Adrenal gland (tissue), 12 donors: ENCODE data around the gene PRR14L. TPM values are rescaled to one million over a fixed set of nuclear protein-coding genes. Genes with fewer than 3 reads are reported as not detected.
A peak's percentile ranks its signal among the peaks of the same experiment; 100 is the strongest.
"Not testable (repeated sequence)": the region's sequence is repeated elsewhere in the genome, so short reads cannot be mapped to it uniquely, and the experiment has no call there.

ENCODE experiments used
- DNase-seq, 7 donors: peaks; one replicate each; pipeline ENCODE4 v3.0.0-alpha.2; 2019 to 2020
- H3K27ac ChIP-seq, 5 donors: fragments of 200-600 bp; sonication (generic) in 4 of 5; 1 replicate in 3 of 5; 2 replicates in 2 of 5; pipeline versions ENCODE4 v1.5.1 to v1.8.0; 2016 to 2020; ENCODE audit warnings: mild to moderate bottlenecking in 1 of 5
- H3K27me3 ChIP-seq: fragments of 200-600 bp; 2 replicates; pipeline ENCODE4 v1.8.0; 2021
- H3K36me3 ChIP-seq, 2 donors: fragments of 200-600 bp; replicated peaks in 1 of 2; 1 replicate in 1 of 2; 2 replicates in 1 of 2; pipeline versions ENCODE4 v1.5.1 to v1.8.0; 2018 to 2022
- H3K4me1 ChIP-seq, 2 donors: fragments of 200-600 bp; replicated peaks in 1 of 2; 1 replicate in 1 of 2; 2 replicates in 1 of 2; pipeline versions ENCODE4 v1.5.1 to v1.8.0; 2018 to 2021
- H3K4me3 ChIP-seq, 4 donors: fragments of 200-600 bp; sonication (generic) in 3 of 4; one replicate each; pipeline ENCODE4 v1.5.1; 2016 to 2018
- H3K9me3 ChIP-seq, 3 donors: fragments of 200-600 bp; sonication (generic) in 1 of 3; replicated peaks in 1 of 3; 1 replicate in 2 of 3; 2 replicates in 1 of 3; pipeline versions ENCODE4 v1.5.1 to v1.8.0; 2016 to 2021
- POLR2A ChIP-seq, 2 donors: fragments of 450-650 bp; IDR thresholded peaks; one replicate each; pipeline ENCODE4 v1.6.1; 2017; ENCODE audit warnings: antibody characterized with exemption in 2 of 2, mild to moderate bottlenecking in 2 of 2, moderate library complexity in 1 of 2
- WGBS, 4 donors: extraction: QIAGEN DNeasy Blood & Tissue Kit in 2 of 4; methylation state at CpG; one replicate each; pipeline versions ENCODE4 v1.1.5 to v1.1.7; 2013 to 2017; 5-methylcytosine and 5-hydroxymethylcytosine counted together
- intact Hi-C, 2 donors: fragments of 100-400 bp; cut with DNase I; formaldehyde crosslinking; loops; one replicate each; pipeline versions ENCODE4 v1.14.1 to v1.15.0; 2022 to 2023
- polyA plus RNA-seq, 3 donors: library from polyadenylated mRNA; stranded (reverse); fragments of 200-250 nt in 2 of 3; fragments of 350-450 nt in 1 of 3; fragmentation: Illumina TruSeq in 1 of 3; extraction: RNeasy Lipid Tissue Mini Kit (QIAGEN cat#74804) in 1 of 3; gene quantifications; one replicate each; pipeline ENCODE4 v1.2.3, GENCODE V29; 2013 to 2014
- total RNA-seq, 9 donors: library from RNA; depleted of rRNA in 4 of 9; stranded (reverse); fragments of >200 nt in 4 of 9; fragments of 120-200 nt in 1 of 9; fragmentation: NEBNext Ultra II Directional in 1 of 9; extraction: Animal tissue kit (Norgen Biotek cat#: 25700) in 1 of 9; gene quantifications; one replicate each; pipeline versions ENCODE4 v1.1.0 to v1.2.4, GENCODE V29; 2013 to 2023
- TF ChIP-seq, protein P1 (sequence below), 6 experiments: fragments of 450-650 bp in 4 of 6; fragments of 200-600 bp in 2 of 6; sonication (generic) in 1 of 6; IDR thresholded peaks; 1 replicate in 5 of 6; 2 replicates in 1 of 6; pipeline versions ENCODE4 v1.5.1 to v1.8.0; 2016 to 2021; ENCODE audit warnings: antibody characterized with exemption in 6 of 6, mild to moderate bottlenecking in 2 of 6, moderate library complexity in 1 of 6
- donor health status: healthy with polysubstance abuse.
- donor health status: Bipolar disorder and iron deficiency.
- donor health status: DM: yes; HTN: yes; CAD: no.
- donor health status: DM: no; HTN: no; CAD: no.
- donor health status: DM: no; HTN: no; CAD: no.
- donor health status: DM: yes; HTN: yes; CAD: no.

Gene PRR14L
- total and polyA plus RNA-seq, 12 donors: 6.8 to 53.6 (median 23.1) TPM

GRCh38 chr22:31776231-31776630 is 26.3 kb upstream of the PRR14L start:
- TF ChIP-seq POLR2A (IDR thresholded peaks at IDR 0.05): no peak
- TF ChIP-seq, protein P1, sequence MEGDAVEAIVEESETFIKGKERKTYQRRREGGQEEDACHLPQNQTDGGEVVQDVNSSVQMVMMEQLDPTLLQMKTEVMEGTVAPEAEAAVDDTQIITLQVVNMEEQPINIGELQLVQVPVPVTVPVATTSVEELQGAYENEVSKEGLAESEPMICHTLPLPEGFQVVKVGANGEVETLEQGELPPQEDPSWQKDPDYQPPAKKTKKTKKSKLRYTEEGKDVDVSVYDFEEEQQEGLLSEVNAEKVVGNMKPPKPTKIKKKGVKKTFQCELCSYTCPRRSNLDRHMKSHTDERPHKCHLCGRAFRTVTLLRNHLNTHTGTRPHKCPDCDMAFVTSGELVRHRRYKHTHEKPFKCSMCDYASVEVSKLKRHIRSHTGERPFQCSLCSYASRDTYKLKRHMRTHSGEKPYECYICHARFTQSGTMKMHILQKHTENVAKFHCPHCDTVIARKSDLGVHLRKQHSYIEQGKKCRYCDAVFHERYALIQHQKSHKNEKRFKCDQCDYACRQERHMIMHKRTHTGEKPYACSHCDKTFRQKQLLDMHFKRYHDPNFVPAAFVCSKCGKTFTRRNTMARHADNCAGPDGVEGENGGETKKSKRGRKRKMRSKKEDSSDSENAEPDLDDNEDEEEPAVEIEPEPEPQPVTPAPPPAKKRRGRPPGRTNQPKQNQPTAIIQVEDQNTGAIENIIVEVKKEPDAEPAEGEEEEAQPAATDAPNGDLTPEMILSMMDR (IDR thresholded peaks at IDR 0.05): no peak

GRCh38 chr22:31773416-31773815 is 23.5 kb upstream of the PRR14L start:
- peaks cover 0 to 42% of the 10 kb centered on the region in 2 donors for H3K36me3 ChIP-seq

More at GRCh38 chr22:31776231-31776630, 26.3 kb upstream of the PRR14L start:
- intact Hi-C loops: no loop called here
- Histone ChIP-seq H3K4me3 (no peak overlapping the region), H3K9me3 (no peaks in the 10 kb centered on the region), H3K27me3 (no peaks in the 10 kb centered on the region), H3K27ac (no peak overlapping the region), H3K36me3 (peaks cover 0 to 40% of the 10 kb centered on the region in 2 donors), H3K4me1 (peaks cover 0 to 4% of the 10 kb centered on the region in 2 donors)
- WGBS, 4 donors: 47 to 59% (median 54%) methylated on average over 4 of the region's 4 CpGs
- DNase-seq: peak; percentile 25 to 69 (median 55)

DNA sequence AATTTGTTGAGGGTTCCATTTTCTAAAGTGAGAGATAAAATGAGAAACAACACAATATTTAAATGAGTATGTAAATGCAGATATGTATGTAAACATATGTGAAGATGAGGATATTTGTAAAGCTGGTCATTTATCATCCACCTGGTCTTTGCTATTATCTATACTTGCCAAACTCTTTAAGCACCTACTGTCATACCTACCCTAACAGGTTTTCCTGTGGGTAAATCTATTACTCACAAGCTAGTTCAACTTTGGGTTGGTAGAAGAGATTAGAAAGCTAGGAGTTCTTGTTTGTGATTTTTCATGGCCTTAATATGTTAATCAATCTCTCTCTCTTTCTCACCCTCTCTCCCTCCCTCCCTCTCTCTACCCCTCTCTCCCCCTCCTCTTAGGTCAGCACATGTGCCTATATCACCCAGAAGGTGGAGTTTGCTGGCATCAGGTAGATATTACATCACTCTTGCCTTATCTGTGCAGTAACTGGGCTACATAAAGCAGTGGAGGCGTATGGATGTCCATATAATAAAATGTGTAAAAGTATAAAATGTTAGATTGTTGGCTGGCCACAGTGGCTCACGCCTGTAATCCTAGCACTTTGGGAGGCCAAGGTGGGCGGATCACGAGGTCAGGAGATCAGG is 18.6 kb upstream of the PRR14L start:
- Histone ChIP-seq H3K27ac (no peak overlapping the region), H3K27me3 (no peaks in the 10 kb centered on the region), H3K9me3 (no peaks in the 10 kb centered on the region), H3K36me3 (peaks cover 0 to 68% of the 10 kb centered on the region in 2 donors), H3K4me3 (no peak overlapping the region), H3K4me1 (no peaks in the 10 kb centered on the region)
- 94 to 99% (median 98%) methylated on average over 4 of the region's 4 CpGs for WGBS, 4 donors
- no peak for TF ChIP-seq POLR2A (IDR thresholded peaks at IDR 0.05)
- intact Hi-C loops: loop anchor here in 1 of 2 donors (10.0 kb wide), 1 partner anchor 46 kb away; no protein-coding TSS in a partner anchor
- DNase-seq: peak in 1 of 7 donors; percentile 1

More at GRCh38 chr22:31773416-31773815, 23.5 kb upstream of the PRR14L start:
- 89 to 97% (median 92%) methylated on average over 5 of the region's 5 CpGs for WGBS, 4 donors
- intact Hi-C loops: no loop called here
- peaks cover 0 to 4% of the 10 kb centered on the region in 2 donors for H3K4me1 ChIP-seq
- H3K9me3 ChIP-seq: no peaks in the 10 kb centered on the region
- H3K27me3 ChIP-seq: no peaks in the 10 kb centered on the region
- TF ChIP-seq POLR2A (IDR thresholded peaks at IDR 0.05): no peak
- TF ChIP-seq, protein P1 (IDR thresholded peaks at IDR 0.05): no peak
- H3K27ac ChIP-seq: no peak overlapping the region
- H3K4me3 ChIP-seq: no peak overlapping the region
- no peak for DNase-seq

- Histone ChIP-seq H3K4me3 (no peak overlapping the region), H3K9me3 (no peaks in the 10 kb centered on the region), H3K36me3 (peaks cover 0 to 76% of the 10 kb centered on the region in 2 donors), H3K4me1 (no peaks in the 10 kb centered on the region), H3K27ac (no peak overlapping the region), H3K27me3 (no peaks in the 10 kb centered on the region)
- intact Hi-C loops: loop anchor here in 1 of 2 donors (10.0 kb wide), 1 partner anchor 50 kb away; no protein-coding TSS in a partner anchor
- TF ChIP-seq, protein P1 (IDR thresholded peaks at IDR 0.05): no peak
- no peak for TF ChIP-seq POLR2A (IDR thresholded peaks at IDR 0.05)
- WGBS, 4 donors: 93 to 100% (median 97%) methylated on average over 3 of the region's 3 CpGs
- no peak for DNase-seq
Observed at GRCh38 chr22:31764785-31765184, 14.9 kb upstream of the PRR14L start.

DNA sequence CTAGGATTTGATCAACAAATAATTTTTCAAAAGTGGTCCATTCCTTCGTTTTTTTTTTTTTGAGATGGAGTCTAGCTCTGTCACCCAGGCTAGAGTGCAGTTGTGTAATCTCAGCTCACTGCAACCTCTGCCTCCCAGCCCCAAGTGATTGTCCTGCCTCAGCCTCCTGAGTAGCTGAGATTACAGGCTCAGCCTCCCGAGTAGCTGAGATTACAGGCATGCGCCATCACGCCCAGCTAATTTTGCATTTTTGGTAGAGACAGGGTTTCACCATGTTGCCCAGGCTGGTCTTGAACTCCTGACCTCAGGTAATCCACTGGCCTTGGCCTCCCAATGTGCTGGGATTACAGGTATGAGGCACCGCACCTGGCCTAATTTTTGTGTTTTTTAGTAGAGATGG is 8.9 kb upstream of the PRR14L start:
- H3K27me3 ChIP-seq, H3K4me3 ChIP-seq, H3K9me3 ChIP-seq, H3K27ac ChIP-seq, DNase-seq, intact Hi-C loops: not testable (repeated sequence)
- peaks cover 10 to 32% of the 10 kb centered on the region in 2 donors for H3K4me1 ChIP-seq
- WGBS, 4 donors: 89 to 90% (median 89%) methylated on average over 5 of the region's 5 CpGs
- peaks cover 0 to 42% of the 10 kb centered on the region in 2 donors for H3K36me3 ChIP-seq
